NCI-H774 (cell line): Measurements from ENCODE around the gene SUPT6H.

Source experiments
- DNase-seq: peaks from one replicate; lab custom pipeline; 2025; lab: John Stamatoyannopoulos, UW

Gene SUPT6H

GRCh38 chr17:28737770-28738679 lies 76.0 kb downstream of the SUPT6H start:
- no peak for DNase-seq

GRCh38 chr17:28738680-28739384 lies 76.8 kb downstream of the SUPT6H start:
- DNase-seq, result no peak

- DNase-seq, result no peak
Measured at GRCh38 chr17:28740406-28741357, 78.7 kb downstream of the SUPT6H start.

GRCh38 chr17:28741358-28742349 lies 79.6 kb downstream of the SUPT6H start:
- no peak for DNase-seq

- DNase-seq, result peak; percentile 83
Measured at GRCh38 chr17:28743243-28744103, 81.5 kb downstream of the SUPT6H start, which contains the start of gene TRAF4. Gene TRAF4, plus strand, starts transcription at chr17:28744011. Its CDS starts 102 bp downstream, at chr17:28744113.

- peak; percentile 42 for DNase-seq
Measured at GRCh38 chr17:28744104-28744971, 82.3 kb downstream of the SUPT6H start.

- peak; percentile 22 for DNase-seq
Measured at GRCh38 chr17:28744972-28745785, 83.2 kb downstream of the SUPT6H start.

- DNase-seq, result no peak
Measured at GRCh38 chr17:28745786-28746411, 83.9 kb downstream of the SUPT6H start.

- DNase-seq, result peak; percentile 53
Measured at GRCh38 chr17:28746611-28747050, 84.6 kb downstream of the SUPT6H start.

- no peak for DNase-seq
Measured at GRCh38 chr17:28747051-28747691, 85.2 kb downstream of the SUPT6H start.

- no peak for DNase-seq
Measured at GRCh38 chr17:28747801-28748750, 86.1 kb downstream of the SUPT6H start.

GRCh38 chr17:28748852-28749515 lies 87.0 kb downstream of the SUPT6H start:
- DNase-seq, result no peak

GRCh38 chr17:28749516-28750177 lies 87.6 kb downstream of the SUPT6H start:
- no peak for DNase-seq
